Daoy (cell line): ENCODE data around the gene VSIG10L. TPM values are rescaled to one million over a fixed set of nuclear protein-coding genes. Genes with fewer than 3 reads are reported as not detected.
A peak's percentile ranks its signal among the peaks of the same experiment; 100 is the strongest.

ENCODE experiments used
- DNase-seq: peaks from one replicate; pipeline ENCODE4 v3.0.0-alpha.2; 2015; ENCODE audit warnings: low read depth
- total RNA-seq: library from RNA; depleted of rRNA; stranded (reverse); fragments of >200 nt; shearing (Covaris generic); gene quantifications from 2 replicates; pipeline ENCODE4 v1.2.3, GENCODE V29; 2014

The VSIG10L gene
- total RNA-seq, 1 experiment from 2014 or later = 0.74 TPM

- DNase-seq = peak; percentile 90
Observed at GRCh38 chr19:51338563-51339312, 3.2 kb downstream of the VSIG10L start.

GRCh38 chr19:51337861-51338562 is 3.9 kb downstream of the VSIG10L start:
- DNase-seq = no peak

- DNase-seq = no peak
Observed at GRCh38 chr19:51337141-51337860, 4.6 kb downstream of the VSIG10L start.

GRCh38 chr19:51333836-51334460 is 8.0 kb downstream of the VSIG10L start:
- DNase-seq = peak; percentile 42

- DNase-seq = no peak
Observed at GRCh38 chr19:51331716-51332115, 10.2 kb downstream of the VSIG10L start.

- no peak for DNase-seq
Observed at GRCh38 chr19:51331193-51331592, 10.7 kb downstream of the VSIG10L start.

GRCh38 chr19:51330366-51330765 is 11.6 kb downstream of the VSIG10L start:
- no peak for DNase-seq

GRCh38 chr19:51329411-51329810 is 12.5 kb downstream of the VSIG10L start:
- no peak for DNase-seq

- peak; percentile 65 for DNase-seq
Observed at GRCh38 chr19:51327066-51328001, 14.6 kb downstream of the VSIG10L start.

- DNase-seq = no peak
Observed at GRCh38 chr19:51326216-51327065, 15.5 kb downstream of the VSIG10L start.

GRCh38 chr19:51325161-51325976 is 16.6 kb downstream of the VSIG10L start:
- DNase-seq = no peak

GRCh38 chr19:51324167-51324481 is 17.8 kb downstream of the VSIG10L start:
- DNase-seq = no peak

GRCh38 chr19:51323481-51324166 is 18.3 kb downstream of the VSIG10L start:
- DNase-seq = no peak

- no peak for DNase-seq
Observed at GRCh38 chr19:51321799-51322198, 20.1 kb downstream of the VSIG10L start.

GRCh38 chr19:51320280-51320657 is 21.7 kb downstream of the VSIG10L start:
- no peak for DNase-seq

GRCh38 chr19:51319649-51320279 is 22.2 kb downstream of the VSIG10L start:
- DNase-seq = no peak

- no peak for DNase-seq
Observed at GRCh38 chr19:51318687-51319648, 23.0 kb downstream of the VSIG10L start.
